ENCODE data around the gene LCOR.
A peak's percentile ranks its signal among the peaks of the same experiment; 100 is the strongest.
"Not testable (repeated sequence)": the region's sequence is repeated elsewhere in the genome, so short reads cannot be mapped to it uniquely, and the experiment has no call there.

LCOR gene

GRCh38 chr10:96838529-96838928 lies 6.4 kb downstream of the LCOR start:
- TF ChIP-seq CTCF (IDR thresholded peaks at IDR 0.05; ENCODE audit: control insufficient read depth, extremely low read depth, insufficient read depth) = no peak
- no peak overlapping the region for H3K4me3 ChIP-seq (ENCODE audit: low read depth, low read length)
- no peak for DNase-seq (ENCODE audit: low read depth)

GRCh38 chr10:96840841-96841518 lies 8.9 kb downstream of the LCOR start:
- no peak for TF ChIP-seq CTCF (IDR thresholded peaks at IDR 0.05; ENCODE audit: control insufficient read depth, extremely low read depth, insufficient read depth)
- no peak overlapping the region for H3K4me3 ChIP-seq (ENCODE audit: low read depth, low read length)
- DNase-seq (ENCODE audit: low read depth) = no peak

- no peak for DNase-seq (ENCODE audit: low read depth)
Observed at GRCh38 chr10:96842896-96843723, 11.0 kb downstream of the LCOR start.

GRCh38 chr10:96843823-96844222 lies 11.7 kb downstream of the LCOR start:
- H3K4me3 ChIP-seq (ENCODE audit: low read depth, low read length) = no peak overlapping the region
- no peak for TF ChIP-seq CTCF (IDR thresholded peaks at IDR 0.05; ENCODE audit: control insufficient read depth, extremely low read depth, insufficient read depth)
- no peak for DNase-seq (ENCODE audit: low read depth)

More at GRCh38 chr10:96842896-96843723, 11.0 kb downstream of the LCOR start:
- no peak overlapping the region for H3K4me3 ChIP-seq (ENCODE audit: low read depth, low read length)
- no peak for TF ChIP-seq CTCF (IDR thresholded peaks at IDR 0.05; ENCODE audit: control insufficient read depth, extremely low read depth, insufficient read depth)

GRCh38 chr10:96846395-96846794 lies 14.3 kb downstream of the LCOR start:
- peak; percentile 71 for DNase-seq (ENCODE audit: low read depth)
- no peak for TF ChIP-seq CTCF (IDR thresholded peaks at IDR 0.05; ENCODE audit: control insufficient read depth, extremely low read depth, insufficient read depth)

GRCh38 chr10:96846926-96847325 lies 14.8 kb downstream of the LCOR start:
- peak overlapping the region; percentile 25 for H3K4me3 ChIP-seq (ENCODE audit: low read depth, low read length)
- no peak for DNase-seq (ENCODE audit: low read depth)
- TF ChIP-seq CTCF (IDR thresholded peaks at IDR 0.05; ENCODE audit: control insufficient read depth, extremely low read depth, insufficient read depth) = no peak

More at GRCh38 chr10:96846395-96846794, 14.3 kb downstream of the LCOR start:
- peak overlapping the region; percentile 25 for H3K4me3 ChIP-seq (ENCODE audit: low read depth, low read length)

- DNase-seq (ENCODE audit: low read depth); H3K4me3 ChIP-seq (ENCODE audit: low read depth, low read length): not testable (repeated sequence)
Observed at GRCh38 chr10:96847356-96847755, 15.3 kb downstream of the LCOR start.

All from LNCaP clone FGC (cell line).